Stimulated activated naive CD8-positive, alpha-beta T cell treated with anti-CD3 and anti-CD28 coated beads, Interleukin-15, Interleukin-2, amounts not matched to agents 100 ng/mL and 50 ng/mL, for 24 hours (primary cell): ENCODE measurements around the gene CES3.

Experiments
- H3K27ac Mint-ChIP-seq: one replicate; pipeline ENCODE4 v1.8.0; 2021; ENCODE audit warnings: mild to moderate bottlenecking, mixed read lengths
- H3K27me3 Mint-ChIP-seq: one replicate; pipeline ENCODE4 v1.8.0; 2021; ENCODE audit warnings: mixed read lengths
- H3K36me3 Mint-ChIP-seq: one replicate; pipeline ENCODE4 v1.8.0; 2021; ENCODE audit warnings: low read depth, mixed read lengths
- H3K4me1 Mint-ChIP-seq: one replicate; pipeline ENCODE4 v1.8.0; 2021; ENCODE audit warnings: low read depth, mixed read lengths
- H3K4me3 Mint-ChIP-seq: one replicate; pipeline ENCODE4 v1.8.0; 2021; ENCODE audit warnings: mild to moderate bottlenecking, mixed read lengths
- H3K9me3 Mint-ChIP-seq: one replicate; pipeline ENCODE4 v1.8.0; 2021; ENCODE audit warnings: mixed read lengths

The CES3 gene

DNA sequence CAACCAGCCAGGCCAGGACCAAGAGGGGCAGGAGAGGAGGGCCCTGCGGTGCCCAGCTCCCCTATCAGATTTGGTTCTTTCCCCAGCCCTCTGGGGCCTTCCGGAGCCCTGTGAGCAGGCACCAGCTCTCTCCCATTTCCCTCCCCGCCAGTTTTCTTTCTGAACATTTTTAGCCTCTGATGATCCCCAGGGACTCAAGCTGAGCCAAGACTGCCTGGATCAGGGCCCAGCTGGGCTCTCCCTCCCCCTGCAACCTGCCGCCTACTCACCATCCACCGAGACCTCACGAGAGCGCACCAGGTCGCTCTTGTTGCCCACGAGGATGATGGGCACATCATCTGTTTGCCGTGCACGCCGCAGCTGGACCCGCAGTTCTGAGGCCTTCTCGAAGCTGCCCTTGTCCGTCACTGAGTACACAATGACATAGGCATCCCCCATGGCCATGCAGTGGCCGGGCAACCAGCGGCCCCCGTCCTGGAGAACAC, 37.8 kb upstream of the CES3 start:
- H3K4me3 Mint-ChIP-seq, result no peak overlapping the region
- H3K27ac Mint-ChIP-seq, result no peak overlapping the region
- no peaks in the 10 kb centered on the region for H3K36me3 Mint-ChIP-seq
- peaks cover 33% of the 10 kb centered on the region for H3K27me3 Mint-ChIP-seq
- H3K4me1 Mint-ChIP-seq, result peaks cover 19% of the 10 kb centered on the region
- no peaks in the 10 kb centered on the region for H3K9me3 Mint-ChIP-seq

DNA sequence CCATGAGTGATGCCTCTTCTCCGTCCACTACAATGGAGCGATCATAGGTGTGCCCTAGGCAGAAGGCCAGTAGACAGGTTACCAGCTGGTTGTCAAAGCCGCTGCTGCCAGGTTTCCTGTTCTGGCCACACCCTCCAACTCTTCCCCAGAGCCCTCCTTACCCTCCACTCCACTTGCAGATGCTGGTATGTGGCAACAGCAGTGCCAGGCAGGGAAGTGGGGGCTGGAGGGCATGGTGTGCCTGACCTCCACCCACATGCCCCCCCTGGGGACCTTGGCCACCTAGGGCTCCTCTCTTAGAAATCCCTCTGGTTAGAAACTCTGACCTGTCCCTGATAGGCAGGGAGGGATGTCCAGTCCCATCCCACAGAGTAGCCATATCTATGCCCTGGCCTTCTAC, 37.2 kb upstream of the CES3 start:
- Mint-ChIP-seq H3K9me3 (no peaks in the 10 kb centered on the region), H3K36me3 (no peaks in the 10 kb centered on the region), H3K27ac (no peak overlapping the region), H3K4me3 (no peak overlapping the region), H3K4me1 (peaks cover 22% of the 10 kb centered on the region), H3K27me3 (peaks cover 33% of the 10 kb centered on the region)

- Mint-ChIP-seq H3K9me3 (no peaks in the 10 kb centered on the region), H3K27me3 (peaks cover 30% of the 10 kb centered on the region), H3K36me3 (no peaks in the 10 kb centered on the region), H3K4me3 (peak overlapping the region; percentile 48), H3K4me1 (peaks cover 22% of the 10 kb centered on the region), H3K27ac (no peak overlapping the region)
Observed at GRCh38 chr16:66924527-66925321, 36.3 kb upstream of the CES3 start.

GRCh38 chr16:66925322-66925840, 35.7 kb upstream of the CES3 start, which contains the start of gene RRAD:
TSS of gene RRAD (minus strand) at chr16:66925535. CDS start at chr16:66925179, 356 bp downstream.
- no peak within 1 kb of the TSS for H3K27ac Mint-ChIP-seq

GRCh38 chr16:66926171-66926947, 34.7 kb upstream of the CES3 start:
- peaks cover 22% of the 10 kb centered on the region for H3K4me1 Mint-ChIP-seq
- H3K27me3 Mint-ChIP-seq, result peaks cover 24% of the 10 kb centered on the region
- H3K27ac Mint-ChIP-seq, result no peak overlapping the region
- H3K9me3 Mint-ChIP-seq, result no peaks in the 10 kb centered on the region
- H3K4me3 Mint-ChIP-seq, result no peak overlapping the region
- H3K36me3 Mint-ChIP-seq, result no peaks in the 10 kb centered on the region

More at GRCh38 chr16:66925322-66925840, 35.7 kb upstream of the CES3 start, which contains the start of gene RRAD:
- Mint-ChIP-seq H3K4me1 (peaks cover 22% of the 10 kb centered on the region), H3K27me3 (peaks cover 30% of the 10 kb centered on the region), H3K9me3 (no peaks in the 10 kb centered on the region), H3K4me3 (peak within 1 kb of the TSS; percentile 48), H3K36me3 (no peaks in the 10 kb centered on the region)

DNA sequence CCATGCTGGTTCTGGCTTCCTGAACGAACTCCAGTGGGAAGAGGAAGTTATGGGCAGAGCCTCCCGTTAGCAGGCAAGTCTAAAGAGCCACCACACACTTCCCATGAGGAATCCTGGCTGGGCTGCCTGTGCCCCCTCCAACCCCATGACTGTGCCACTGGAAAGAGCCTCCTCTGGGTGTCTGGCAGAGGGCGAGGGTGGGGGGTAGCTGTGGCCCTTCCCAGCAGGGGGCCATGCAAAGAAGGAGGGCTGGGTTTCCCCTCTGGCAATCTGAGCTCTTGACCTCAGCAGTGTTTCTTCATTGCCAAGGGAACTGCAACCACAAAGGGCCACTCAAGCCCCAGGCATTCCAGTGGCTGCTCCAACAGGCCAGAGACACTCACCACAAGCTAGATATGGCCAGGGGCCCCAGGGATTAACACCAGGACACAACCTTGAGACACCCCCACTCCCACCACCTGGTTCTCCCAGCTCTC, 34.1 kb upstream of the CES3 start:
- Mint-ChIP-seq H3K4me3 (no peak overlapping the region), H3K27ac (no peak overlapping the region), H3K9me3 (no peaks in the 10 kb centered on the region), H3K4me1 (peaks cover 27% of the 10 kb centered on the region), H3K27me3 (peaks cover 22% of the 10 kb centered on the region), H3K36me3 (peaks cover 4% of the 10 kb centered on the region)

DNA sequence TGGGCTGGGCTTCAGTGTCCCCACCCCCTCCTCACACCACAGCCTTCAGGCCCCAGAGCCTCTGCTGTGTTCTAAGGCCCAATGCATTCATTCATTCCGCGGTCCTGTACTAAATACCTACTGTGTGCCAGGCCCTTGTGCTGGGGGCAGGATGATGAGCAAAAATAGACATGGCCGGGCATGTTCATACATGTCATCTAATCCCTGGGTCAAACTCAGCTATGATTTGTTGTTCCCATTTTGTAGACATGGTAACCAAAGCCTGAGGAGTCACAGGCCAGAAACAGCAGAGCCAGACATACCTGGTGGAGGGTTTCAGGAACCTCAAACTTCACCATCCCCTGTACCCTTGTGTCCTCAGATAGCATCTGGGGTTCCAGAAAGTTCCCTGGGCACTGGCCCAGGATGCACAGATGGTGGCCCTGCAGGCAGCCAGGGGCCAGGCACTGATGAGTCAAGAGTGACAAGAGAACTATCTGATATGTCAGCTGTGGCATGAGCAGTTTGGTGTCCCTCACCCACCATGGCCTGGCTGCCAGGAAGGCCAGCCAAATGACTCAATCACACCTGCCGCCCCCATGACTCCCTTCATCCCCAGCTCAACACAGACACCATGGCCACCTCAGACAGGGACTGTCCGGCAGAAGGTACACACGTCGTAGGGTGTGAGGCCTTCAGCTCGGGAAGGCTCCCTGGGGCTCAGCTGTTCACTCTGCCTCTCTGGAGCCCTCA, 33.0 kb upstream of the CES3 start:
- H3K4me3 Mint-ChIP-seq, result no peak overlapping the region
- H3K27ac Mint-ChIP-seq, result peak overlapping the region; percentile 45

GRCh38 chr16:66928702-66929388, 32.2 kb upstream of the CES3 start:
- peaks cover 46% of the 10 kb centered on the region for H3K4me1 Mint-ChIP-seq
- H3K27me3 Mint-ChIP-seq, result peaks cover 15% of the 10 kb centered on the region

More for the DNA sequence above, 33.0 kb upstream of the CES3 start:
- Mint-ChIP-seq H3K4me1 (peaks cover 38% of the 10 kb centered on the region), H3K27me3 (peaks cover 22% of the 10 kb centered on the region), H3K9me3 (no peaks in the 10 kb centered on the region), H3K36me3 (peaks cover 15% of the 10 kb centered on the region)

GRCh38 chr16:66930189-66930588, 30.9 kb upstream of the CES3 start:
- Mint-ChIP-seq H3K27ac (no peak overlapping the region), H3K36me3 (peaks cover 26% of the 10 kb centered on the region), H3K9me3 (no peaks in the 10 kb centered on the region), H3K27me3 (peaks cover 8% of the 10 kb centered on the region), H3K4me3 (no peak overlapping the region), H3K4me1 (peaks cover 49% of the 10 kb centered on the region)

More at GRCh38 chr16:66928702-66929388, 32.2 kb upstream of the CES3 start:
- no peaks in the 10 kb centered on the region for H3K9me3 Mint-ChIP-seq
- no peak overlapping the region for H3K4me3 Mint-ChIP-seq
- peaks cover 23% of the 10 kb centered on the region for H3K36me3 Mint-ChIP-seq
- peak overlapping the region; percentile 45 for H3K27ac Mint-ChIP-seq

DNA sequence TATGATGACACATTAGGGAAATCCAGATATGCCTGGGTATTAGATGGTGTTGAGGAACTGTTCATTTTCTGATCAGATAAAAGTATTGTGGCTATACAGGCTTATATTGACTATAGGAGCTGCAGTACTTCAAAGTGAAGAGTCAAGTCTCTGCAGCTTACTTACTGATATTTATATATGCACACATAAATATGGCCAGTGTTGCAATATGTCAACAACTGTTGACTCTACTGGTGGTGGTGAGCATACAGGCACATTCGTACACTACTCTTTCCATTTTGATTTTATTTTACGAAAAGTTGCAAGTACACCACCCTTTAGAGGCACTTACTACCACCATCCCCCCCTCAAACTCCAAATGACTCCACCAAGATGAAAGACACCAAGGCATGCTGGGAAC, 29.4 kb upstream of the CES3 start:
- Mint-ChIP-seq H3K9me3 (no peaks in the 10 kb centered on the region), H3K27me3 (no peaks in the 10 kb centered on the region), H3K27ac (no peak overlapping the region), H3K4me3 (peak overlapping the region; percentile 91), H3K4me1 (peaks cover 57% of the 10 kb centered on the region), H3K36me3 (peaks cover 32% of the 10 kb centered on the region)

DNA sequence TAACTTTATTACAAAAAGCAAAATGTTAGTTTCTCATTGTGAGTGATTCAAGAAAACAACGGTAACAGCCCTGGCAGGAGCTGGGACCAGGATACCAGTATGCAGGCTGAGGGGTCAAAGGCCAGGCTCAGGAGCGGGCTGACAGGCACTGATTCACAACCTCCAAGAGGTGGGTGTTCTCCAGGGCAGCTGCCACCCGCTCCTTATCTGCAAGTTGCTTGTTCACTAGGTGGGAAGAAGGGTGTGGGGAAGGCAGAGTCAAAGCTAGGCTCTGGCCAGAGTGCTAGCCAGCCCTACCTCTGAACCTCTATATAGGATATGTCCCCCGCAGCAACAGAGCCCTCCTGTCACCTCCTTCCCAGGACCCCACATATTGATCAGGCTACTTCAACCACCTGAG, 29.0 kb upstream of the CES3 start:
- H3K4me1 Mint-ChIP-seq, result peaks cover 58% of the 10 kb centered on the region
- no peaks in the 10 kb centered on the region for H3K27me3 Mint-ChIP-seq
- peak overlapping the region; percentile 40 for H3K27ac Mint-ChIP-seq
- H3K4me3 Mint-ChIP-seq, result peak overlapping the region; percentile 91
- H3K36me3 Mint-ChIP-seq, result peaks cover 33% of the 10 kb centered on the region
- no peaks in the 10 kb centered on the region for H3K9me3 Mint-ChIP-seq

DNA sequence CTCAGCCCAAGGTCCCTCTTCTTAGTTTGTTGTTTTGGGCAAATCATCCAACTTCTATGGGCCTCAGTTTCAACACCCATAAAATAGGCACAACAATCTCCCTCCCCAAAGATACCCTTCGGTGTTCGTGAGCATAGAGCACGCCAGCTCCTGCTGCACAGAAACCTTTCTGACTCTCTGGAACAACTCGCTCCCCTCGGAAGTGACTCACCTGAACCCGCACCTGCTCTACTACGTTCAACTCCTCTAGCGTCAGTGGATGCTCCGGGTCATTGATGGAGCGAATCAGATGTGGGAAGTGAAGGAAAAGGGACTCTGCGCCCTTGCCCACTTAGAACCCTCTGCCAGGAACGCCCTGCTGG, 27.3 kb upstream of the CES3 start:
- H3K4me3 Mint-ChIP-seq, result peak overlapping the region; percentile 91

DNA sequence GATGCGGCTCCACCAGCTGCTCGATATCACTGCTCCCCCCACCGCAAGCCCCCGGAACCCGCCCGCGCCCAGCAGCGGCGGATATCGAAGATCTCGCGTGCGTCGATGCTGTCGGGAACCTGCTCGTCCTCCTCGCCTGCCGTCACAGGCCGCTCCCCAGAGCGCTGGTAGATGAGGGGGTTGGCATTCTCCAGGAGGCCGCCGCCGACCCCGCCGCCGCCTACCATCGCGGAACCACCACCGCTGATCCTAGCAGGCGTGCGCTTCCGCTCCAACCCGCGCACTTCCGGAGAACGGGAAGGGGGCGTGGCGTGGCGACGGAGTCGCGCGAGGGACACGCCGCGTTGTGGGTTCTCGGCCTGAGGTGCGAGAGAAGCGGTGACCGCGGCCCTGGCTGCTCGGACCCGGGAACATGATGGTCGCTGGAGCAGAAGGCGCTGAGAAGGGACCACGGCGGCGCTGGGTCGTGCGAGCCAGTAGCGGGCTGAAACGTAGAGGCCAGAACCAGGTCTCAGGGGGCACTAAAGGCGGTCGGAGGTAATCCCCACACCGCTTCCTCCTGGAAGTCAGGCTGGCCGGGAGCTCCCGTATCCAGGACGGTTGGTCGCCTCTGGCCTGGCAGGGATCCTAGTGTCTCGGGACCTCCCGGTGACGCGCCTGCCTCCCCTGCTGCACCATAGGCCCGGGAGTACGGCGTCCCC, 26.8 kb upstream of the CES3 start, which contains the start of gene CIAO2B:
TSS of gene CIAO2B (minus strand) at position 265 of the 701 bp plus-strand sequence. CDS start at position 227, 38 bp downstream.
- peak within 1 kb of the TSS; percentile 91 for H3K4me3 Mint-ChIP-seq
- H3K9me3 Mint-ChIP-seq, result no peaks in the 10 kb centered on the region
- H3K36me3 Mint-ChIP-seq, result peaks cover 33% of the 10 kb centered on the region
- no peaks in the 10 kb centered on the region for H3K27me3 Mint-ChIP-seq
- peak within 1 kb of the TSS; percentile 94 for H3K27ac Mint-ChIP-seq
- peaks cover 47% of the 10 kb centered on the region for H3K4me1 Mint-ChIP-seq

More for the DNA sequence above, 27.3 kb upstream of the CES3 start:
- Mint-ChIP-seq H3K4me1 (peaks cover 47% of the 10 kb centered on the region), H3K27ac (peak overlapping the region; percentile 94), H3K9me3 (no peaks in the 10 kb centered on the region), H3K27me3 (no peaks in the 10 kb centered on the region), H3K36me3 (peaks cover 33% of the 10 kb centered on the region)
